Activated CD8-positive, alpha-beta memory T cell treated with anti-CD3 and anti-CD28 coated beads, Interleukin-2, amount 50 U/mL, for 1 hour (primary cell): ENCODE measurements around the gene GATC.
A peak's percentile ranks its signal among the peaks of the same experiment; 100 is the strongest.
"Not testable (repeated sequence)": the region's sequence is repeated elsewhere in the genome, so short reads cannot be mapped to it uniquely, and the experiment has no call there.

Source experiments
- DNase-seq: peaks from one replicate; pipeline ENCODE4 v3.0.0-alpha.2; 2020; ENCODE audit errors: extremely low read depth

The GATC gene

GRCh38 chr12:120470150-120470784 is 24.0 kb downstream of the GATC start:
- DNase-seq = no peak

DNA sequence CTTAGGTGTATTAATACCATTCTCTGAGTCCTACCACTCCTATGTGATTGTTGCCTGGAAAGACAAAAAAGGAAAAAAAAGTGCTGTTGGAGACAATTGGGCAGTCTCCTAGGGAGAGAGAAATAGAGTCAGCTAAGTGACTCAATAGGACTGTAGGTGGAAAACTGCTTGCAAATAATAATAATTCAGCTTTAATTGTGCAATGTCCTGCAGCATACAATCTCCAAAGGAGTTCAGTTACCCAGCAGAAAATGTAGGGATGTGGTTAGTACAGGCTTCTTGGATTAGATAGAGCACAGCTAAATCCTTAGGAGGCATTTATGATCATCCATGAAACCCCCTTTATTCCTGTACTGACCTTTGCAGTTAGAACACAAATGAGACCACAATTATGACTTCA is 26.3 kb downstream of the GATC start:
- no peak for DNase-seq

GRCh38 chr12:120473807-120474615 is 27.8 kb downstream of the GATC start:
- DNase-seq = no peak

DNA sequence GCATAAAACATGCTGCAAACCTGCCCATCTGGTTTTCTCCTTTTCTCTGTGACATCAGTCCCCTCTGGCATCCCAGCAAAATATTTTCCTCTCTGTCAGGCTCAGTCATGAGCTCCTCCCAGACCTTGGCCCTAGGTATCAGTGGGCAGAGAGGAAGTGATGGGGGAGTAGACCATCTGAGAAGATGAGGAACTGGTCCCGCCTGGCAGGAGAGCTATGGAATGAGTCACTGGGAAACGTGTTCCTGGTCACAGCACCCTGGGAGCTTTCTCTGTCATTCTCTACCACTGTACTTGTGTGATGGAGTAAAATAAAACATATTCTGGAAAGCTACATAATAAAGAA is 28.3 kb downstream of the GATC start:
- no peak for DNase-seq

DNA sequence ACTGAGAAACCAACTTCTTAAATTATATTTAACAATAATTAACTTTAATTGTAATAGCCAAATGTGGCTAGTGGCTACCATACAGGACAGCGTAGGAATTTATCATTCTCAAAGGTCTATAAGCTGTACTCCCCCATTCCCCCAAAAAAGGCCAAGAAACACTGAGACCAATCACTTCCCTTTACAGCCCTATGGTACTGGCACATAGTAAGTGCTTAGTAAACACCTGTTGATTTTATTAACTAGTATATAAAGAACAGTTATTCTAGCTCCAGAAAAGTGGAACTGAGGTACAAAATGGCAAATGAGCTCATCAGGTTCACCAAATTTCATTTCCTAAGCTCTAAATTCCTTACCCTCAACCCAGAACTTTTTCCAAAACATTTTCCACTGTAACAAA is 29.4 kb downstream of the GATC start:
- DNase-seq = no peak

- no peak for DNase-seq
These were observed 33.2 kb downstream of the GATC start for GRCh38 chr12:120479458-120479857.

DNA sequence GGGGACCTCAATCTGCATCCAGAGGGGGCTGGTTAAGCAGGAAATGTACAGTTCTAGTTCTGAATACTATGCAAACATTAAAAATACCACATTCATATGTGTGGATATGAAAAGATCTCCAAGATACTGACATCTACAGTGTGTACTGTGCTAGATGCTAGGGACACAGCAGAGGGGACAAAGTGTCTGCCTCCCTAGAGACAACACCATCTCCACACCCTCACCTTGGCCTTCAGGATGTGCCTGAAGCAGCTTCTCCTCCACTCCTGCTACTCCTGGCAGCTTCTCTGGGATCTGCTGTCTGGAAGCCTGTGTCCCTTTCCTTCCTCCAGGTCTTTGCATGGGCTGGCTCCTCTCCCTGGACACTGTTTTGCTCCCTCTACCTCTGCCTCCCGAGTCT is 34.0 kb downstream of the GATC start:
- DNase-seq = no peak

GRCh38 chr12:120481022-120481767 is 35.0 kb downstream of the GATC start:
- DNase-seq = no peak

DNA sequence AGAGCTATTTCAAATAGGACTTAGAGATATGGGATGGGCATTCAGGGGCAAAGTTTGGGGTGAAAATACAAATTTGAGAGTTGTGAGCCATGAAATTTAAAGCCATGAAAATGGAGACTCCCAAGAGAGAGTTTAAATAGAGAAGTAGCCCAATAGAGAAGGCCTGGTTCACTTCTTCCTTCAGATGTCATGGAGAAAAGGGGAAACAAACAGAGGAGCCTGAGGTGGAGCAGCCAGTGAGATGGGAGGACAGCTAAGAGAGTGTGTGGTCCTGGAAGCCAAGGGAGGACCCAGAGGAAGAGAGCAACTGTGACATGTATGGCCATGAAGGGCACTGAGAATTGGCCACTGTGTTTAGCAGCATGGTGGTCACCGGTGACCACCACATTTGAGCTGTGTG is 37.4 kb downstream of the GATC start:
- no peak for DNase-seq

DNA sequence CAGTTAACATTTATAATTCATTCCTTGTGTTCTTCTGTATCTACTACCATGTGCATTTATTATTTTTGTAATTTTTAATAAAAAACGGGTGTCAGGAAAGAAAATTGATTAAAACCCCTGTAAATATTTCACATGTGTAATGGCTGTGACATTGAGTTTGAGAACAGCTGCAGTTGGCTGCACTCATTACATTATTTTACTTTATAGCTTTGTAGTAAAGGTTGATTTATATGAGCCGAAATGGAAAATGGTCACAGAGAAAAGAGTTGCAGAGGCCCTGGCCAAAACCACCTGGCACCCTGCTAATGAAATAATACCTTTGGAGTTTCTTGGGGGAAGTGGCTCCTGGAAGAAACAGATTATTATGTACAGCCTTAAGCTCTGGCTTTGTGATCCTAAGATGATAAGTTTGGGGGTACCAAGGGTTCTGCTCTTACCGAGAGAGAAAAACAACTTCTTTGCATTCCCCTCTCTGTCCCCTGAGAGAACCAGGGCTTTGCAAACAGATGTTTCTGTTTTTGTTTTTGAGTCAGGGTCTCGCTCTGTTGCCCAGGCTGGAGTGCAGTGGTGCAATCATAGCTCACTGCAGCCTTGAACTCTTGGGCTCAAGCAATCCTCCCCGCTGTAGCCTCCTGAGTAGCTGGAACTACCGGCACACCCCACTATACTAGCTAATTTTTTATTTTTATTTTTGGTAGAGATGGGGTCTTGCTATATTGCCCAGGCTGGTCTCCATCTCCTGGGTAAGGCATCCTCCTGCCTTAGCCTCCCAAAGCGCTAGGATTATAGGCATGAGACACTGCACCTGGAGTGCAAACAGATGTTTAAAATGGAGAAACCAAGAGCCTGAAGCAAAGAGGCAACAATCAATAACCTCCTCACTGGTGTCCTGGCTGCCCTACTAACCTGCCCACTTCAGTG is 40.0 kb downstream of the GATC start:
- DNase-seq = no peak

GRCh38 chr12:120487552-120487951 is 41.3 kb downstream of the GATC start:
- DNase-seq = not testable (repeated sequence)

DNA sequence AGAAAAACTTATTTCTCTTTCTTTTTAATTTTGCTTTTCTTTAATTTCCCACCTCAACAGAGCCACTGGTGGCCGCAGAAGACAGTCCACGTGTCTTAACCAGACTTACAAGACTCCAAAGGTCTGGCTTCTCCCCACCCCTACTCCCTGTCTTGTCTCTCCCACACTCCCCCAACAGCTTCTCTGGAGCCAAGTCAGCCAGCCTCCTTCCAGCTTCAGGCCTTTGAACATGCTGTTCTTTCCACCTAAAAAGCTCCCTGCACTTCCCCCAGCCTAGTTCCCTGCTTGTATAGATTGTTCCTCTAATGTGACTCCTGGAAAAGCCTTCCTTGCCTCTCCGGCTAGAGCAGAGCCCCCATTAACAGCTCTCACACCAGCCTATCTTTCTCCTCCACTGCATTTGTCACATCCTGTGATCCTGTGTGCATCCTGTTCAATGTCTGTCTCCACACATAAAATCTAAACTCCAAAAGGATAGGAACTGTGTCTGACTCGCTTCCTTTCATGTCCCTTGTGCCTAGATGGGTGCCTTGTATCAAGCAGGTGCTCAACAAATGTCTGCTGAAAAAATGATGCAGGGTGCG is 41.9 kb downstream of the GATC start:
- no peak for DNase-seq

- DNase-seq = no peak
These were observed 42.8 kb downstream of the GATC start for GRCh38 chr12:120489018-120489417.

DNA sequence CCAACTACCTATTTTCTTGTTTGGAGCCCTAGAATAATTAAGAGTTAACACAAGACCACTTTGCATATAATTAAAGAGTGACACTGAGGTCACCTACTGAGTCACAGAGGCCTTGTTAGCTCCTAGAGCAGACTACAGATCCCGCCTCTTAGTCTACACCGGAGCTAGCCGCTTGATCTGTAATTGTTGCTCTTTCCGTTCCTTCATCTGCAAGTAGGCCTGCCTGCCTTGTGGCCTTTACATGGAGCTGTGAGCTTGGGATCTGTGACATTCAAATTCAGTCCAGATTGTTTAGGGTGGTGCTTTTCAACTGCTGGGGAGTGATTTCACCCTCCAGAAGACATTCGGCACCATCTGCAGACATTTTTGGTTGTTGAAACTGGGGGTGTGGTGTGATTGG is 44.1 kb downstream of the GATC start:
- DNase-seq = no peak

DNA sequence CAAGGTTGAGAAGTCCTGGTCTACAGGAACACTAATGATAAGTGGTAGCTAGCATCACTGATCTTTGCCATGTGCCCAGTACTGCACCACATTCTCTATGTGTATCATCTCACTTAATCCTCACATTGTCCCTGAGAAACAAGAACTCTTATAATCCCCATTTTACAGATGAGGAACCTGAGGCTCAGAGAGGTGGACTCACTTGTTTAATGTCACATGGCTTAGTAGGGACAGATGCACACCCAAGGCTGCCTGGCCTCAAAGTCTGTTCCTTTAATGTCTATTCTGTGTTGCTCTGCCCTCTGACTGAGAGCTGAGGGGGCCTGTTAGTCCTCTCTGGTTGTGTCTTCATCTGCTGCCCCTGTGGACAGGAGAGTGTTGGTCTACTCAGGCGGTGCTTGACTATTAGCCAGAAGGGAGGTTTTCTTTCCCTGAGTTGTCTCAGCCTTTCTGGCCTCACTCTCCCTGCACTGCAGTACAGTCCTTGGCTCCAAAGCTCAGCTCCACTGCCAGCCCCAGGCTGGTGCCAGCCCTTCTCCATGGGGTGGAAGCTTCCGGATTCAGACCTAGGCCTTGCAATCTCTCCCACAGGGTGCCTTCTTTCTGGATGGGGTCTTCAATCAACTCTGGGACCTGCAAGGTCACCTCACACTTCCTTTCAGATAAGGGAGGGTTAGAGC is 44.7 kb downstream of the GATC start:
- DNase-seq = no peak

DNA sequence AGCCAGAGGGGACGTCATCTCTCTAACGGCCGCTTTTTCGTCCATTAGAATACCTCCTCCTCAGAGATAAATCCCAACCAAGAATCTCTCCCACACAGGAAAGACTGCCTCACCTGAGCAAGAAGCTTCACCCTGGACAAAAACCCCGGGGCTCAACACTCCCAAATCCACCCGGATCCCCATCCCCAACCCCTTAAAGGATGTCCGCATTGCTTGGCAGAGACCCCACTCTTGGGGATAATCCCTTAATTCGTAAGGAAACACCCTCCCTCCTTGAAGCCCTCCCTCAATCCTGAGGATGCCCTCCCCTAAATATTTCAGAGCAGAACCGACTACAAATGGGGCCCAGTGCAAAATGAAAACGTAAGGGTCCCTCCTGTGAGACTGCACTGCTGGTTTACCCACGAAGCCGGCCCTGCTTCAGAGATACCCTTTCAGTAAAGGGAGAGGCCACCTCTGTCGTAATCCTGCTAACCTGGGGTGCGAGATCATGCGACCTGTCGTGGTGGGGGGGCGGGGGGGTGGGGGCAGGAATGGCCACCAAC is 49.0 kb downstream of the GATC start:
- DNase-seq = no peak

- DNase-seq = peak; percentile 87
These were observed 49.6 kb downstream of the GATC start, which contains the start of gene DYNLL1 for GRCh38 chr12:120495731-120496412. Gene DYNLL1 (plus strand): TSS chr12:120496113. CDS start chr12:120496422, 309 bp downstream.

DNA sequence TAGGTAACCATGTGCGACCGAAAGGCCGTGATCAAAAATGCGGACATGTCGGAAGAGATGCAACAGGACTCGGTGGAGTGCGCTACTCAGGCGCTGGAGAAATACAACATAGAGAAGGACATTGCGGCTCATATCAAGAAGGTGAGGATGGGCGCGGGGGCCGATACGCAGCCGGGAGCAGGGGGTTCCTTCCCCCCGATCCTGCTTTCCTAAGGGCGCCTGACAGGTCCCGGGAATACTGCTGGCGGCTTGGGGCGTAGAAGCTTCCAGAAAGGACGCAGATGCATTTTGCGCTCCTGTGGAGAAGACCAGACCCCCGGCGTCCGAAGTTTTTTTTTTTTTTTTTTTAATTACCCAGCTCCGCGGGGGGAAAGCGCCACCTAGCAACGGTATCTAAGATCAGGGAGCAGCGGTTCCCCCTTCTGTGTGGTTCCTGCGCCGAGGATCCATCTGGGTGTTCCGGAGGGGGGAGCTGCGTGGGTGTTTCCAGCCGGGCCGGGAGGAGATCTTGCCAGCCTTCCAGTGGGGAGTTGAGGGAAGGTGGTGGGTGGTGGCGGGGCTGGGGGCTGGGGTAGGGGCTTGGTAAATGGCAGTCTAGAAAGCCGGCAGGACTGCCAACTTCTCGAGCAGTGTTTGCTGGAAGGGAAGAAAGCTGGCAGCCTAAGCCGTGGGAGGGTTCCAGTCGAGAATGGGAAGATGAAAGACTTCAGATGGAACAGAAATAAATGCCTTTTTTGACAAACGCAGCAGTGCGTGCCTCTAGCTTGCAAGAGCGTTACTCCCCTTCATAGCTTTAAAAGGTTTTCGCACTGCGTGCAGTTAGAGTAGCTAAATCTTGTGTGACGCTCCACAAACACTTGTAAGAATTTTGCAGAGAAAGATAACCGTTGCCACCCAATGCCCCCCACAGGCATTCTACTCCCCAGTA is 50.4 kb downstream of the GATC start:
- peak; percentile 27 for DNase-seq
